ENCODE data around the gene DENND1A. TPM values are rescaled to one million over a fixed set of nuclear protein-coding genes. Genes with fewer than 3 reads are reported as not detected.

Gene DENND1A
- total RNA-seq, 1 donor from 2014 or later: 14.9 TPM

DNA sequence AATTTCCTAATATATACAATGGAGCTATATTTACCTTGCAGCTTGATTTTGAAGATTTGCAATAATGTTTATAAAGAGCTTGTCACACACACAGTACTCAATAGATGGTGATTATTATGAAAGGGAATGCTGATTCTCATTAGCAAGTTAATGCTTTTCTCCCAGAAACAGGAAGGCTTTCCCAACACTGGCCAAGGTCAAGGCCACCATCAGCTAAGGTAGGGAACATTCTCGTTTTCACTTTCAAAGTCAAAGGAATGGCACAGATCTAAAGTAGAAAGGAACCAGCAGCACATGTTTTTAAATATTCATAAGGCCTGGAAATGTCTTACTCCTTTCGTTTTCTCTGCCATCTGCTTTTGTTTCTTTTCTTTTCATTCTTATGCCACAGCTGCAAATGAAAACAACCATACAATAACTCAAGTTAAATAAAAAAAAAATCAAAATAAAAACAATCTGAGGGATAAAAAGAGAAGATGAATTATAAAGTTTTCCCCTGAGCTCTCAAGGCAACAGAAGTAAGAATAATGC lies 307.1 kb downstream of the DENND1A start:
- intact Hi-C loops (cut with micrococcal nuclease): no loop called here

DNA sequence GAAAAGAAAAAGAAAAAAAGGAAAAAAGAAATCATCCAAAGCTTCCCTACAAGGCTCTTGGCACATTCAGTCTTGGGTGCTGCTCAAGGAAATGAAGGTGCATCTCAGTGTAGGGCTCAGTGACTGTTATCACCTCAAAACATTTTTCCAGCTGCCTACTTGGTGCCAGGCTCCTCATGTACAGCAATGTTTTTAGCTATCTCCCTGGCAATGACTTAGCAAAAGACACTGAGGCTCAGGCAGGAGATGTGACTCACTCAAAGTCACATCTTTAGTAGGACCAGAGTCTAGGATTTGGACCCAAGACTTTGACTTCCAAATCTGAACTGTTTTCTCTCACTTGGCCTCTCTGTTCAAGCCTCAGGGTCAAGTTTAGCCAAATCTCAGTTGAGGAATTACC lies 309.7 kb downstream of the DENND1A start:
- intact Hi-C loops (cut with micrococcal nuclease): no loop called here

DNA sequence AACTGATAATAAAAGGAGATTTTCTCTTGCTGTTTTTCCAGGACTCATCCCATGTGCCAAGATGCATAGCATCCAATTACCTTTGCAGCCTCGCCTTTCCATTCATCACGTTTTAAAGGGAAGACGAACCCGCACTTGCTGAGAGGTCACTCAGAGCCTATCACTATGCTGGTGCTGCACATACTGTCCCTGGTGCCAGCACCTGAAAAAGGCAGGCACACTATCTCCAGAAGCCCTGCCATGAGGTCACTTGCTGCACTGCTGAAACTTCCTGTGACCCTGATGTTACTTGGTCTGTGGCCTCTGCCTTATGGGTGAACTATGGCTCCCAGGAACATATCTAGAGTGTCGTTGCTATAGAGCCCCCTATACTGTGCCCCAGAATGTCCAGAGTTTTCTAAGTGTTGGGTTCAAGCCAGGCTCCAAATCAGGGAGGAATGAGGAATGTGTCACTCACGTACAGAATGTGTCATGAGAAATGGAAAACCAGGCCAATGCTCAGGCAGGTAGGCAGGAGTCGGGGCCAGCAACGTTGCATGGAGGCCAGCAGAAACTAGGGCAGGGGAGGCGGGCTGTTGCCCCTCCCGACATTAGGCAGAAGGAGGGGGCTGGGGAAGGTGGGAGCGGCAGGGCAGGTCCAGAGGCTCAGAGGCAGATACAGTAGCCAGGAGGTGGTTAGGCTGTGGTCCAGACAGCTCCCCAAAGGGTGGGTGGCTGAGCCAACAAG lies 311.8 kb downstream of the DENND1A start:
- intact Hi-C loops (cut with micrococcal nuclease): no loop called here

DNA sequence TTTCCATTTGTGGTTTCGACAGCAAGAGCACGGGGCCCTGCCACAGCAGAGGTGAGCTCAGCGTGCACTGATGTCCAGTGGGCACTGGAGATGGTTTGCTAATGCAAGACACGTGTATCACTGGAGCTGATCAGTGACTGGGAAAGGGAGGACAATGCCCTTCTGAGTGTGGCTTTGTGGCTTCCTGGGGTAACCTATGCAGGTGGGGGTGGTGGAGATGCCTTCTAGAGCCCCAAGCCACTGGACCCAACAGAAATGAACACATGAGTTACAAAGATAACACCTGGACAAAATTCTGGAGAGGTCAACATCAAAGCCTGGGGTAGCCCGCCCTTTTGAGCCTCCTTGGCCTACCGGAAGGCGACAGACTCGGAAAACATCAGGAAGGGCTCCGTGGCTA lies 312.6 kb downstream of the DENND1A start:
- intact Hi-C loops (cut with micrococcal nuclease): no loop called here

DNA sequence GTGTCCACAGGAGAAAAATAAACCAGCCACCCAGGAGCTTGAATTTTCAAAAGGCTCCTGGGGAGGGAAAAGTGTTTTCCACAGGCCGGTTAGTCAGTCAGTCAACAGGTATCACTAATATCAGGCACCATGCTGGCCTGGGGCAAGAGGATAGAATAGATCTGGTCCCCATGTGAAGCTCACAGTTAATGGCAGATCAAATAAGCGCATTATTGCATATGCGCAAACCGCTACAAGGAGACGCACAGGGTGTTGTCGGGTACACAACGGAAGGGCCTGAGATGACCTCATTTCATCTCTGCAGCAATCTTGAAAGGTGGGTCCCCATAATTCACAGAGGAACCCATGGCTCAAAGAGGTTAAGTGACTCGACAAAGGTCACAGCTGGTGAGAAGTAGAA lies 313.2 kb downstream of the DENND1A start:
- intact Hi-C loops (cut with micrococcal nuclease): no loop called here

DNA sequence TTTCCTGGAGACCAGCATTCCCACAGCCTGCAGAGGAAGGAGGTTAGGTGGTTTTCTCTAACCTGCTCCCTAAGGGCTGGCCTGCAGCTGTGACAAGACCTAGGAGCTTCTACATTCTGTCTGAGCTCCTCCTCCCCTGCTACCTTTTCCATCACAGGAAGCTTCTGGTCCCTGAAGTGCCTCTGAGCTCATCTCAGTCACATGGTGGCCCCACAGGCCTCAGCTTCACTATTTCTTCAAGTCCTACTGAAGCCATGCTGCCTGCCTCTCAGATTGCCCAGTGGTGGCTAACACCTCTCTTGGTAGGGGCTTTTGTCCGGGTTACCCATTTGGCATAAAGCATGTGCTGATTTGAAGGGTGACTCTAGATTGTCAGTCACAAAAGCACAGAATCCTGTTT lies 314.5 kb downstream of the DENND1A start:
- intact Hi-C loops (cut with micrococcal nuclease): no loop called here

DNA sequence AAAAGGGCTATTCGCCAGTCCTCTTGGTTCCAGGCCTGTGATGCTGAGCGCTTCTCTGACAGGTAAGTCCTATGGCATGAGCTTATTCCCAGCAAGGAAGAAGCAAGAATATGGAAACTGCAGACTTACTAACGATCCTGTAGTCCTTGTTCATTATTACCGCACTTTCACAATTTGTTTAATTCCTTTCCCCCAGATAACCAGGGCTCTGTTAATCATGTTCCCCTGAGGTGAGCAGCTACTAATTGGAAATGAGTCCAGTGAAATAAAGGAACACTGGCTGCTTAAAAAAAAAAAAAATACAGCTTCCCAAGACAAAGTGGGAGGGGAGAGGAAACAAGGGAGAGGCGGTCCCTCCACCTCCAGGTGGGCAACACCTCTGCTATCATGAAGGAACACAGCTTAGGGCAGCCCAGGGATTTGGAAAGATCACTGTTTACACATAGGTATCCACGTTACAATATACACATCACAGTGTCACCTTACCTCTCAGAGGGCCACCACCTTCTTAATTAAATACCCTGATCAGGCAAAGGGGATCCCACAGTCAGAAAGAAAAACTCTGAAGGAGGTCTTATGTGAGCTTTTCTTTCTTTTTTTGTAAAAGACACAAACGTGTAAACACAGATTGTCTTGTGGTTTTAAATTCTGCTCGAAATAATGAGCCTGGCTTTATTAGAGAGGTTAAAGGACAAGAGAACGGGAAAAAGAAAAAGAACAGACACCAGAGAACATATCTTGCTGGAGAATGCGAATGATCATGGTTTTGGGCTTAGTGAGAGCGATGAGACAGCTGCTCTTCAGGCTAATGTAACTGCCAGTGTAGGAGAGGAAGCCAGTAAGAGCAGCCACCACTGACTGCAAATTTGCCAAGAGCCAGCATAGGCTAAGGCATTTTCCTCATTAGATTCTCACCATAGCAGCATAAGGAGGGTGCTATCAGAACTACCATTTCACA lies 315.3 kb downstream of the DENND1A start:
- intact Hi-C loops (cut with micrococcal nuclease): no loop called here

DNA sequence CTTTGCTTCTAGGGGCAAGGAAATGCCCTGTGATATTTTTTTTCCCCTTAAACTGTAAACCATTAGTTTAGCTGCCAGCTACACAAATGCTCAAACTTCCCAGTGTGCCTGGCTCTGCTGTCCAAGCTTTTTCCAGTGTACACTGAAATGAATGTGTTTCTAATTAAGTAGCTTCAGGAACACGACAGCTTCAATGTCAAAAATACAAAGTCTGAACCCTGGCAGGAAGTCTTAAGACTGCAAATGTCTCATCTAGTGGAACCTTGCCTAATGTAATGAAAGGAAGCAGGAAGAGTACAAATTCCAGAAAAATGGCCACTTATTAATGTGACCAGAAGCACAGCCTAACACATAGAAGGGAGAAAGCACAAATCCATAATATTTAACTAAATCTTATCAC lies 318.7 kb downstream of the DENND1A start:
- intact Hi-C loops (cut with micrococcal nuclease): no loop called here

DNA sequence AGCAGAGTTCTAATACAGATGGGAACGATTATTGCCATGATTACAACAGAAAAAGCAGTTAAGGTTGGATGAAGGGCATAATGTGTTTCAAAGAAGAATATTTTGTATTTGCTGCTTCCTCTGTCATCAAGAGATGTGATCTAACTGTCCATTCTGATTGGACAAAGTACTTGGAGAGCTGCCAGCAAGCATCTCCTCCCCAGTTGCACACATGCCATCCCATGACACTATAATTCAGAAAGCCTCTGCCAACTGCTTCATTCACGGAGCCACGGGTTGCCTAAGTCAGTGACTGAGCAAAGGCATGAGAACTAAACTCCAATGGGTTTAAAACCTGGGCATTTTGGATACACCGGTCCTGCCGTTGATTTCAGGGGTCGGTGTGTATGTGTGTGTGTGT lies 320.1 kb downstream of the DENND1A start:
- intact Hi-C loops (cut with micrococcal nuclease): no loop called here

DNA sequence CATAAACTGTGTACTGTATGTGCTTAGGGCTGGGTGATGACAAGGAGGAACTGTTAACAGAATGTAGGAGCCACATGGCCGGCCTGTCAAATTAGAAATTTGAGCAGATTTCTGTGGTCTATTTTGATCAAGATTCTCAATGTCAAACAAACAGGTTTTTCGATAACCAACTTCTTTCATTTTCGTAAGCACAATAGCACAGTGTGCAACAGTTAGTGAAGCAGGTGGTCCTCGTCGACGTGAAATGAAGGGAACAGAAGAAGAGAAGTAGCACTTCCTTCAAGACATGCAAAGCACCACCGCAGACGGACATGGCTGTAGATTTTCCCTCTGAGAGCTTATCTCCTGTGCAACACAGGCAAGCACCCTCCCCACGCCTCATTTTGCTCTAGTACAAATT lies 321.8 kb downstream of the DENND1A start:
- intact Hi-C loops (cut with micrococcal nuclease): no loop called here

DNA sequence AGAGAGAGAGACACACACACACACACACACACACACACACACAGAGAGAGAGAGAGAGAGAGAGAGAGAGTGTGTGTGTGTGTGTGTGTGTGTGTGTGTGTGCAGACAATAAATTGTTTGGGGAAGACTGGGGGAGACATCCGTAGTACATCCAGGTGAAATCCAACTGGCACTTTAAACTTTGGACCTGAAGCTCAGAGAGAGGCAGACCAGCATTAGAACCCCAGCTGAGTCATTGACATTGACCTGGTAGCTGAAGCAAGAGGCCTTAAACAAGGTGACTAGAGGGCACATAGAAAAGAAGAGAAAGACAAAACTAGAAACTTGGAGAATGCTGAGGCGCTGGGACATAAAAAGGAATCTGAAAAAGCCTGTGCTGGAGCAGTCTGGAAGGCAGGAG lies 322.4 kb downstream of the DENND1A start:
- intact Hi-C loops (cut with micrococcal nuclease): no loop called here

DNA sequence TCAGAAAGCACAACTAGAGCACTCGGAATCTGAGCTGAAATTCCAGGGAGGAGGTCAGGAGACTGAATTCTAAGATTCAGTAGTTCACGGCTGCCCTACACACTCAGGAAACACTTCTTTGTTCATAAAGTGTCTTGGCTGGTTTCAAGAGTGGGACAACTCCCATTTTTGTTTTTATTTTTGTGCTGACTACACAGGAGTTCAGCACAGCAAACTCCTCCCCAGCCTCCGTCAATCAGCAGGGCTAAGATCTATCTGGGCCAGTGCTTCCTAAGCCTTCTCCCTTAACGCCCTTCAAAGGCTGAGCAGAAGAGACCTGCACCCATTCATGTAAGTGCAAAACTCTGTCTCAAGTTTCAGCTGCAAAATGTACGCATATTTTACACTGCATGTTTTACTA lies 323.8 kb downstream of the DENND1A start:
- intact Hi-C loops (cut with micrococcal nuclease): no loop called here

DNA sequence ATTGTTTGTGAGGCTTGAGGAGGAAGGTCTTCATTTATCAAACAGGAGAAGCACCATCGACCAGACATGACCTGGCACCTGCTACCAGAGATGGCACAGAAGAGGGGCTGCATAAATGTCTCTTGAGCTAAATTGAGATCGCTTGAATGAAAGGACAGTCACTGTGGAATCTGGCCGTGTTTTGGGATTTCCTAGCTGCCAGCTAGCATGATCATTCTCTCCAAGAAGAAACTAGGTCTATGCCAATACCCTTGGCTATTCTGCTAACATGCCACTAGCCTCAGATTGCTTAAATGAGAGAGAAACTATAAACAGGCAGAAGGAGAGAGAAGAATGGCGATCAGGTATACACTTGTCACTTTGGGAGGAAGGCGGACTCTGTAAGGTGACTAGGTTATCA lies 324.6 kb downstream of the DENND1A start:
- intact Hi-C loops (cut with micrococcal nuclease): no loop called here

DNA sequence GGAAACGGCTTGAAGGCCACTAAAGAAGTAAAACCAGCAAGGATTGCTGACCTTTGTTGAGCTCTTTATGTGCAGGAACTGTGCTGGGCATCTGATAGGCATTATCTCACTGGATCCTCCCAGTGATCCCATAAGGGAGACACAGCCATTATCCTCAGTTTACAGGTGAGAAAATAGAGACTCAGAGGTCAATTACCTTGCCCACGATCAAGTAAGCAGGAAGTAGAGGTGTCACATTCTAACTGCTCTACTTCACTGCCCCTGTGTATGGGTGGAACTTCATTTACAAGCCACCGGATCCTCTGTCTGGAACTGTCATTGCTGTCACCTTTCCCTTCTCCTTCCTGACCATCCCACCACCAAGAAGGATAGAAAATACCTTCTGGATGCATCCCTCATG lies 325.1 kb downstream of the DENND1A start:
- intact Hi-C loops (cut with micrococcal nuclease): no loop called here

DNA sequence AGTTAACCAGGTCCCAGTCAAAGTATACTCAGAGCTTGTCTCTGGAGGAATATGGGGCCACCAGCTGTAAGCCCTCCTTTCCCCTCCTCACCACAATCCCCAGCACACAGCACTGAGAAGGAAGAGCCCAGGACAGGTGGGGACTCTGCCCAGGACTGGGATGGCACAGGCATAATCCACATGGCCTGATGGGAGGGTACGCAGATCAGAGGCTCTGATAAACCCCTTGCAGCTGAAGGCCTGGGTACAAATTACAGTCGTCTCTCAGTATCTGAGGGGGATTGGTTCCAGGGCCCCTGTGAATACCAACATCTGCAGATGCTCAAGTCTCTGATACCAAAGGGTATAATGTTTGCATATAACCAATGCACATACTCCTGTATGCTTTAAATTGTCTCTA lies 328.1 kb downstream of the DENND1A start:
- intact Hi-C loops (cut with micrococcal nuclease): no loop called here

DNA sequence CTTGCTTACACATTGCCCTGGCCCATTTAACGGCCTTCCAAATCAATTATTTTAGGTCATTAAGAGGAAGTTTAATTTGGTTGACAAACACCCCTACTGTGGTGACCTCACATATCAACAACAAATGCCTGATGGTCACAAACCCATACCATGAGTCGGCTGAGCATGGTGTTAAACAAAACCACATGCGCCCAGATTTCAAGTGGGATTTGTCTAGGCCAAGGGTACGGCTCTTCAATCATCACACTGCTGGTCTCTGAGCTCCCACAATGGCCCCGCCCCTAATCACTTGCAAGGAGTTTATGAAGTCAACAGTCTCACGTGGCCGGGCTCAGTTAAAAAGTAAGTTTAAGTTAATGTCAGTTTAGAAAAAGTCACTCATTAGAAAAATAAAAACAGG lies 330.1 kb downstream of the DENND1A start:
- intact Hi-C loops (cut with micrococcal nuclease): no loop called here

DNA sequence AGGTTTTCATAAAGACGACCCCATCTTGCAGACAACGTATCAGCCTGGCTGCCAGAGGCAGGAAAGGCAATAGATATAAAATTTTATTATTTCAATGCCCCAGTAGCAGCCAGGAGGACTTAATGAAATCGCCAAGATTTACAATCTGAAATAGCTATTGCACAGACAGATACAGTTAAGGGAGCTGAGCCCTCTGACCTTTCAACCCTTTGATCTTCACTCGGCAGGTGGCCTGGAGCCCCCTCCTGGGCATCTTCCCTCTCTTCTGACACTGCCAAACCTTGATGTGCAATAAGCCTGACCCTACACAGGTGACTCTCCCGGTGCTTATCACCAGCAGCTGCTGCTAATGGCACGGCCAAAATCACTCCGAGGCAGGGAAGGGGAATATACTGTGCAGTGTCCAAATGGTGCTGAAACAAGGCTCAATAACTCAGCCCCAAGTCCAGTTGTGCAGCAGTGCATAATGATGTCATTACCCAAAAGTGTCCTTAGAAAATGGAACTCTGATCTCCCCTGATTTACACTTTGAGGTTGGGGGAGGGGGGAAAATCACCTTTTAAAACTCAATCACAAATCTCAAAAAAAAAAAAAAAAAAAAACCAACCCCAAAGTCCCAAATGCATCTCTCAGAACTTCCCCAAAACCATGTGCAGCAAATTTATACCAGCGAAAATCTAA lies 331.9 kb downstream of the DENND1A start:
- intact Hi-C loops (cut with micrococcal nuclease): no loop called here

DNA sequence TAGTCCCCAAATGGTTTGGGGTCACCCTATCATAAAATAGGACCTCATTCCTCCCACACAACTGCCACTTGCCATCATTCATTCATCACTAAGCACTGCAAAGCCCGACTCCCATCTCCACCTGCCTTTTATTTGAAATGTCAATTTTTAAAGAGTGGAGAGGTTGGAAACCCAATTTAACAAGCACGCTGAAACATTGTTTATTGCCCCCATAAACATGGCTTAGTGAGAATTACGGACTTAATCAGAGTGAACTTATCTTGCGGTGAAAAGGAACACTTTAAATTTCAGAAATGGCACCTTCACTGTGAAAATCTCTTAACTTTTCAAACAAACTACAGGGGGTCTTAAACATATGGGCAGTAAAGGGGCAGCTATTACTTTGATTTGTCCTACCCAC lies 332.9 kb downstream of the DENND1A start:
- intact Hi-C loops (cut with micrococcal nuclease): no loop called here

DNA sequence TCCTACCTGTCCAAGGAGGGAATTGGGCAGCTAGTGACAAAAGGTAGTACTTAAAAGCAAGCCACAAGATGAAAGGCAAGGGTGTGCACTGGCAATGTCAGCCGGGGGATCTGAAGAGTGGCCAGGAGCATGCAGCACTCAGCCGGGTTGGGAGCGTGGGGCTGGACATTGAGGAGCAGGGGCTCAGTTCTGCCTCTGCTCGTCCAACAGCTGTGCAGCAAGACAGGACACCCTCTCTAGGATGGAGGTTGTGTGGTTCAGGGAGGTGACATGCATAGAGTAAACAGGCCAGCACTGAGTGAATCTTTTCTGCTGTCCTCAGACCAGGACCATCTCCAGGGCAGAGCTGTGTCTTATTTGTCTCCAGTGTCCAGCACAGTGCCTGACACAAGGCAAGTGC lies 338.6 kb downstream of the DENND1A start:
- intact Hi-C loops (cut with micrococcal nuclease): no loop called here

DNA sequence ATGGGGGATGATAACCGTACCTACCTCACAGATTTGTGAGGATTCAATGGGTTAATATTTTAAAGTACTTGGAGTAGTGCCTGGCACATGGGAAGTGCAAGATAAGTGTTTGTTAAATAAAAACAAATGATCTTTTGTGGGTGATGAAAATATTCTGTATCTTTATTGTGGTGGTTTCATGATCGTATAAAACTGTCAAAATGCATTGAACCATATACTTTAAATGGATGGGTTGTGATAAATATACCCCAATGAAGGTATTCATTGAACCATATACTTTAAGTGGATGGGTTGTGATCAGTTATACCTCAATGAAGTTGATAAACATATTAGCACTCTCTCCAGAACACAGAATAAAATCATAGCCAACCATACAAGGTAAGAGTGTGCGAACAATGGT lies 339.4 kb downstream of the DENND1A start:
- intact Hi-C loops (cut with micrococcal nuclease): no loop called here

DNA sequence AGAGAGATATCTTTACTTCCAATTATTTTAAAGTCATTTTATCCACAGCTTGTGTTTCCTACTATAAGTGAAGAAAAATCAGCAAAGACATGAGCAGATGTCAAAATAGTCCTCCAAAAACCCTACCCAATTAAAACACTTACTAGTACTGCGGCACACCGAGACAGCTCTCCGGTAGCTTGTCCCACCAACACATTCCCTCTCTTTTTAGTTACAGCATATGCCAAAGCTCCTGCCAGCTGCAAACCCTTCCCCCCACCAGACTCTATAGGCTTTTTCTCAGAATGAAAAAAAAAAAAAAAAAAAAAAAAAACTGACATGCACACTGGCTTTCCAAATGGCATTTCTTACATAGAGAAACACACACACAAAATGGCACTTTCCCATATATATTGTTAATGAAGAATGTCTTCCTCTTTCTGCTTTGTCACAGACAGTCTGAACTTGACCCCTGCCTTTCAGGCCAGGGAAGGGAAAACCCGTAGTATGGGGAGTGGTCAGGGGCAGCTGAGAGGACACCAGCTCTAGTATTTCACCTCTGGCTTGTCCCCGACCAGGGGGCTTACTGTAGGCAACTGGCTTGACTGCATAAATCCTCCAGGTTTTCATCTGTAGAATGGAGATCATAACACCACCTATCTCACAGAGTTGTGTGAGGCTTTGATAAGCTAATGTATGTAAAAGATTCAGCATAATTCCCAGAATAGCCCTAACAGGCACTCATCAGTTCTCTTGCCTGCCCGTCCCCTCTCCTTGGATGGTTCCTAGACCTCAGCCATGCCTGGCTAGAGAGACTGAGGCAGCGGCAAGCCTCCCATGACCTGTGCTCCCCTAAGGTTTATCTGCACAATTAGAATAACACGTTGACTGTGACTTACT lies 340.3 kb downstream of the DENND1A start:
- intact Hi-C loops (cut with micrococcal nuclease): no loop called here
